ENCODE results near the gene TRIO.
A peak's percentile ranks its signal among the peaks of the same experiment; 100 is the strongest.

The TRIO gene

DNA sequence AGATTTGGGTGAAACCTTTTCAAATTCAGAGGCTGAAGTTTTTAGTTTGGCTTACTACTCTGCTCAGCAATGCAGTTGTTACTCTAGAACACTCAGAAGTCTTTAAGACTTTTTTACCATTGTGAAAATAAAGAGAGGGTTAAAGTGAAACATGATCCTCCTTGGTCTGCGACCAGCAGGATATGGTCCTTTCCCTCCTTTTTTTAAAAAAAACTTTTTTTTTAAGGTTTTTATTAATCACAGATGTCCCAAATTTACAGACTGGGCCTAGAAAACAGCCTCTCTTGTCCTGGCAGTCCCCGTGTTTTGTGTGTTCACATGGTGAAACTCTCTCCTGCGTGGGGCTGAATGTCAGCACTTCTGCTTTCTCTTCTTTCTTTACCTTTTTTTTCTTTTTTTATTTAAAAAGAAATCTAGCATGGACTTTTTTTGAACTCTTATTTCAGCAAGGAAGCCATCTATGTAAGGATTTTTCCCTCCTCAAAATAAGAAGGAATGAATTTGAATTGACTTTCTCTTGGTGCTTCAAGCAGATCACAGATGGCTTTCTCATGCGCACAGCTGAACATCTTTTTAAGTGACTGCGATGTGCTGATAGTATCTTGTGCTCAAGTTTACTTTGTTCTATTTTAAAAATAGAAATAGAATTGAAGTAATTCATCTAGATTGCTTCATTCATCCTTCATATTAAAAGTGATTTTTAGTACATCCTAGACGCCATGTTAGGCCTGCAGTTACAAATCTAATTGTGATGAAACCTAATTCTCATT is 309.7 kb downstream of the TRIO start:
- Histone ChIP-seq H3K27me3 (no peaks in the 10 kb centered on the region), H3K9ac (no peak overlapping the region), H3K4me2 (no peak overlapping the region), H3K4me3 (no peak overlapping the region), H4K20me1 (peaks cover under 1 to 47% (median 20%) of the 10 kb centered on the region in 11 experiments; a peak in 14 of 22 replicates), H3K36me3 (peaks cover 74 to 94% (median 79%) of the 10 kb centered on the region in 11 experiments), H3K27ac (no peak overlapping the region), H3K9me3 (replicated peaks in 1 of 11) (peaks cover 15 to 32% (median 20%) of the 10 kb centered on the region in 11 experiments), H3K4me1 (peaks cover 0 to 17% (median 14%) of the 10 kb centered on the region in 10 experiments; a peak in 15 of 20 replicates)
- no peak for TF ChIP-seq Cebpa-rat (IDR thresholded peaks at IDR 0.05)

DNA sequence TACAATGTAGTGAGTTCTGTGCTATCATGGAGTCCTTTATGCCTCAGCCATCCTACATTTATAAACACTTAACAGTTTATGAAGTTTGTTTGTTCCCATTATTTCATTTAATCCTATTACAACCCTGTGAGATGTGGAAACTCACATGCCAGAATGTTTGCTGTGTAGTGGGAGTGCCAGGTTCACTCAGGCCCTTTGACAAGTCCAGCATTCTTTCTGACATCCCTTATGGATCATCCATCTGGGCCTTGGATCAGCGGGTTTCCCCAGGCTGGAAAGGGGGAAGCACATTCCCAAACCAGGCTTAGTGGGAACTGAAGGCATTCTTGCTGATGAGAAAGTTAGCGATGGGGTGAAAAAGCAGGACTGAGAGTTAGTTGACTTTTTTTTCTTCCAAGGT is 310.3 kb downstream of the TRIO start:
- Histone ChIP-seq H3K9ac (no peak overlapping the region), H3K9me3 (replicated peaks in 1 of 11) (peaks cover 15 to 32% (median 20%) of the 10 kb centered on the region in 11 experiments), H3K36me3 (peaks cover 80 to 96% (median 84%) of the 10 kb centered on the region in 11 experiments), H3K27me3 (no peaks in the 10 kb centered on the region), H4K20me1 (peaks cover 7 to 47% (median 15%) of the 10 kb centered on the region in 11 experiments; a peak in 15 of 22 replicates), H3K4me1 (peaks cover 0 to 11% (median 8%) of the 10 kb centered on the region in 10 experiments; a peak in 15 of 20 replicates), H3K4me2 (no peak overlapping the region), H3K27ac (no peak overlapping the region), H3K4me3 (no peak overlapping the region)
- no peak for TF ChIP-seq Cebpa-rat (IDR thresholded peaks at IDR 0.05)

DNA sequence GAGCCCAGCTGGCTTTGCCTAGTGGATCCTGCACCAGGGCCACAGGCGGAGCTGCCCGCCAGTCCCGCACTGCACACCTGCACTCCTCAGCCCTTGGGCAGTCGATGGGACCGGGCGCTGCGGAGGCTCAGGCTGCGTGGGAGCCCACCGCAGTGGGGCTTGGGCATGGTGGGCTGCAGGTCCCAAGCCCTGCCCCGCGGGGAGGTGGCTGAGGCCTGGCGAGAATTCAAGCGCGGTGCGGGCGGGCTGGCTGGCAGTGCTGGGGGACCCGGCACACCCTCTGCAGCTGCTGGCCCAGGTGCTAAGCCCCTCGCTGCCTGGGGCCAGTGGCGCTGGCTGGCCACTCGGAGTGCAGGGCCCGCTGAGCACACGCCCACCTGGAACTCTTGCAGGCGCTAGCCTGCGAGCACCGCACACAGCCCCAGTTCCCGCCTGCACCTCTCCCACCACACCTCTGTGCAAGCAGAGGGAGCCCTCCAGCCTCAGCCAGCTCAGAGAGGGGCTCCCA is 312.7 kb downstream of the TRIO start:
- H4K20me1 ChIP-seq = peaks cover 7 to 38% (median 19%) of the 10 kb centered on the region in 11 experiments; a peak in 15 of 22 replicates
- peaks cover 77 to 96% (median 87%) of the 10 kb centered on the region in 11 experiments for H3K36me3 ChIP-seq
- no peak overlapping the region for H3K27ac ChIP-seq
- no peaks in the 10 kb centered on the region for H3K4me1 ChIP-seq
- no peak overlapping the region for H3K4me2 ChIP-seq
- no peak overlapping the region for H3K4me3 ChIP-seq
- H3K27me3 ChIP-seq = no peaks in the 10 kb centered on the region
- no peak overlapping the region for H3K9ac ChIP-seq
- no peak for TF ChIP-seq Cebpa-rat (IDR thresholded peaks at IDR 0.05)
- H3K9me3 ChIP-seq (replicated peaks in 1 of 11) = peaks cover 15 to 29% (median 20%) of the 10 kb centered on the region in 11 experiments

DNA sequence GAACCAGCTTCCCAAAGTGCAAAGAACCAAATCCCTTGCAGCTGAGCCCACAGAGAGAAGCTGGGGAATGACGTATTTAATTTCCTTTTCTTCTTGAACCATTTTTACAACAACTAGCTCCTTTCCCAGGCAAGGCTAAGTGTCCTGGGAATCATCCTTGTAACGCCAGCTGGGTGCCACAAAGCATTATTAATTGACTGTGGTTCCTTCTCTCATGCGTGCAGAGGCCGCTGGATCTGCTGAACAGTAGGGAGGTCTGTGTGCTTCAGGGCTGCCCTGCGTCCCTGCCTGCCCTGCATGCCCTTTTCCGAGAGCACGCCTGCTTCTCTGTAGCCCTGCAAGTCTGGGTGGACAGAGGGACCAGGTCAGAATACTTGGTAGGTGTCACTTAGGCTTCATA is 314.3 kb downstream of the TRIO start:
- Histone ChIP-seq H3K36me3 (peaks cover 77 to 96% (median 88%) of the 10 kb centered on the region in 11 experiments), H3K9ac (no peak overlapping the region), H3K27me3 (no peaks in the 10 kb centered on the region), H3K4me2 (no peak overlapping the region), H3K4me3 (no peak overlapping the region), H3K4me1 (peaks cover 0 to under 1% (median 0%) of the 10 kb centered on the region in 10 experiments; a peak in 1 of 20 replicates), H3K27ac (no peak overlapping the region), H3K9me3 (replicated peaks in 1 of 11) (peaks cover 15 to 23% (median 20%) of the 10 kb centered on the region in 11 experiments), H4K20me1 (peaks cover 10 to 35% (median 20%) of the 10 kb centered on the region in 11 experiments; a peak in 15 of 22 replicates)
- no peak for TF ChIP-seq Cebpa-rat (IDR thresholded peaks at IDR 0.05)

DNA sequence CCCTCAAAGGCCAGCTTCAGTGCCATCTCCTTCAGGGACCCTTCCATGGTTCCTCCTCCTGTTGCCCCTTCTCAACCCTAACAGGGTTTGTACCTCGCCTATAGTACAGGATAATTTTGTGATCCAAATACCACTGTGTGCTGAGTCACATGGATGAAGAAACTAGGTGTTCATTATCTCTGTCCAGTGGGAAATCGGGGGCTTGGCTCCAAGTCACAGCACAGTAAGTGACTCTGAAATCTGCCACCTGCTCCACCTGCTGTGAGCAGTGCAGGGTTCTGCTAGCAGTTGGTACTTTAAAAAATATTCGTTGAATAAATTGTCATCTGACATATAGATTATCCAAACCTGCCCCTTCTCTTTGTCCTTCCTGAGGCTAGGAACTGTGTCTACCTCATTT is 315.3 kb downstream of the TRIO start:
- Histone ChIP-seq H3K36me3 (peaks cover 73 to 96% (median 88%) of the 10 kb centered on the region in 11 experiments), H4K20me1 (peaks cover 10 to 35% (median 27%) of the 10 kb centered on the region in 11 experiments; a peak in 15 of 22 replicates), H3K9me3 (replicated peaks in 1 of 11) (peaks cover 15 to 23% (median 17%) of the 10 kb centered on the region in 11 experiments), H3K4me3 (no peak overlapping the region), H3K4me1 (peaks cover 0 to 10% (median 4%) of the 10 kb centered on the region in 10 experiments; a peak in 10 of 20 replicates), H3K27ac (no peak overlapping the region), H3K4me2 (no peak overlapping the region), H3K9ac (no peak overlapping the region), H3K27me3 (no peaks in the 10 kb centered on the region)
- no peak for TF ChIP-seq Cebpa-rat (IDR thresholded peaks at IDR 0.05)

DNA sequence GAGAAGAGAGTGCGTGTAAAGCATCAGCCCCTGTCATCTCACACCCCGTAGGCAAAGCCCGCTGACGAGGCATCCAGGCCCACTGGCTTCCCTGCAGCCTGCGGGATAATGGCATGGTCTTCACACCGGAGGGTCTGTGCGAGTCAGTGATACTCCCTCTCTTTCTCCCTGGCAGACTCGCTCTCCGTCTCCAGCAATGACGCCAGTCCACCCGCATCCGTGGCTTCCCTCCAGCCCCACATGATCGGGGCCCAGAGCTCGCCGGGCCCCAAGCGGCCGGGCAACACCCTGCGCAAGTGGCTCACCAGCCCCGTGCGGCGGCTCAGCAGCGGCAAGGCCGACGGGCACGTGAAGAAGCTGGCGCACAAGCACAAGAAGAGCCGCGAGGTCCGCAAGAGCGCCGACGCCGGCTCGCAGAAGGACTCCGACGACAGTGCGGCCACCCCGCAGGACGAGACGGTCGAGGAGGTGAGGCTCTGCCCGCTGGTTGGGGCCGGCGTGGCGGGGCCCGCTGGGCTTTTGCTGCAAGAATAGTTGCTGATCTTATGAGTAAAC is 317.8 kb downstream of the TRIO start:
- no peaks in the 10 kb centered on the region for H3K27me3 ChIP-seq
- no peak overlapping the region for H3K4me2 ChIP-seq
- no peak overlapping the region for H3K27ac ChIP-seq
- H3K4me1 ChIP-seq = peaks cover 0 to 23% (median 7%) of the 10 kb centered on the region in 10 experiments; a peak in 10 of 20 replicates
- H3K9ac ChIP-seq = no peak overlapping the region
- TF ChIP-seq Cebpa-rat (IDR thresholded peaks at IDR 0.05) = no peak
- H3K9me3 ChIP-seq (replicated peaks in 1 of 11) = peaks cover 0 to under 1% (median 0%) of the 10 kb centered on the region in 11 experiments; a peak in 1 of 22 replicates
- no peak overlapping the region for H3K4me3 ChIP-seq
- peaks cover 73 to 95% (median 89%) of the 10 kb centered on the region in 11 experiments for H3K36me3 ChIP-seq
- H4K20me1 ChIP-seq = peaks cover 8 to 35% (median 24%) of the 10 kb centered on the region in 11 experiments; a peak in 15 of 22 replicates

DNA sequence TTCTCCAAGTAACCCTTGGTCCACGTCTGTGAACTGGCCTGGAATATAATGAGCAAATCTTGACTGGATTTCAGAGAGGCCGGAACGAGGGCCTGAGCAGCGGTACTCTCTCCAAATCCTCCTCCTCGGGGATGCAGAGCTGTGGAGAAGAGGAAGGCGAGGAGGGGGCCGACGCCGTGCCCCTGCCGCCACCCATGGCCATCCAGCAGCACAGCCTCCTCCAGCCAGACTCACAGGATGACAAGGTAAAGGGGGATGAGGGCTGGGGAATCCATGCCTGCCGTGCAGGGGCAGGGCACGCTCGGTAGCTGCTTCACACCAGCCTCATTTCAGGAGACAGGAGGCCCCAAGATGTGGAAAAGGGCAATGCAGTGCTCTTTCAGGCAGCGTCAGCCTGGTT is 319.5 kb downstream of the TRIO start:
- no peak overlapping the region for H3K27ac ChIP-seq

DNA sequence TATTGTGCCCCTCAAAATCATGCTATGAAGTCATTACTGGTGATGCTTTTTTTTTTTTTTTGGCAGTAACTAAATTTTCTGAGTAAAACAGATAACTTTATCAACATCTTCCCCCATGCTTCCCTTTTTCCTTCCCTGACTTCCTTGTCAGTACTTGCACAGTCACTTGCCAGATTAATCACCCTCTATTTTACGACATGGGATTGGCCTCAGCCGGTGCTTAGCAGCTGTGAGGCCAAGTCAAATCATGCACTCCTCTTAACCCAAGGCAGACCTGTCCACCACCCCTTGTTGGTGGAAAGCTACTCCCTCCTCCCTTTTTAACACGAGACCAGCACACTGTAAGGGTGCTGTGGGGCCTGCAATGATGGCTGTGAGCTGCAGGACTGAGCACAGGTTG is 320.5 kb downstream of the TRIO start:
- H4K20me1 ChIP-seq = peaks cover 4 to 18% (median 10%) of the 10 kb centered on the region in 11 experiments; a peak in 12 of 22 replicates
- H3K4me3 ChIP-seq = no peak overlapping the region
- H3K27ac ChIP-seq = peak overlapping the region in 6 of 11 experiments; percentile 3 to 61 (median 32); a peak in 7 of 22 replicates
- no peaks in the 10 kb centered on the region for H3K27me3 ChIP-seq
- no peak for TF ChIP-seq Cebpa-rat (IDR thresholded peaks at IDR 0.05)
- H3K9me3 ChIP-seq (replicated peaks in 1 of 11) = no peaks in the 10 kb centered on the region
- peak overlapping the region in 5 of 11 experiments; percentile 27 to 72 (median 62); a peak in 9 of 22 replicates for H3K4me2 ChIP-seq
- H3K4me1 ChIP-seq = peaks cover 0 to 23% (median 10%) of the 10 kb centered on the region in 10 experiments; a peak in 14 of 20 replicates
- H3K9ac ChIP-seq = peak overlapping the region in 2 of 11 experiments; percentile 25; a peak in 2 of 22 replicates
- H3K36me3 ChIP-seq = peaks cover 83 to 100% (median 93%) of the 10 kb centered on the region in 11 experiments

More for the DNA sequence above, 319.5 kb downstream of the TRIO start:
- TF ChIP-seq Cebpa-rat (IDR thresholded peaks at IDR 0.05) = no peak
- Histone ChIP-seq H3K4me1 (peaks cover 0 to 23% (median 9%) of the 10 kb centered on the region in 10 experiments; a peak in 10 of 20 replicates), H3K9ac (no peak overlapping the region), H3K27me3 (no peaks in the 10 kb centered on the region), H3K36me3 (peaks cover 85 to 100% (median 97%) of the 10 kb centered on the region in 11 experiments), H4K20me1 (peaks cover 3 to 27% (median 19%) of the 10 kb centered on the region in 11 experiments; a peak in 13 of 22 replicates), H3K4me3 (no peak overlapping the region), H3K4me2 (peak overlapping the region in 3 of 11 experiments; percentile 62 to 72 (median 69); a peak in 5 of 22 replicates), H3K9me3 (replicated peaks in 1 of 11) (no peaks in the 10 kb centered on the region)

Data from BLaER1 treated with 17β-estradiol and CSF1 and Interleukin-3, amounts not matched to agents 10 nM and 100 nM (cell line).